ENCODE results near the gene SEPTIN10.
"Not testable (repeated sequence)": the region's sequence is repeated elsewhere in the genome, so short reads cannot be mapped to it uniquely, and the experiment has no call there.

Gene SEPTIN10

GRCh38 chr2:109542384-109542783 lies 71.4 kb downstream of the SEPTIN10 start:
- no peak for DNase-seq

- no peak for DNase-seq
Measured at GRCh38 chr2:109538546-109538945, 75.2 kb downstream of the SEPTIN10 start.

- no peak for DNase-seq
Measured at GRCh38 chr2:109537565-109538222, 76.1 kb downstream of the SEPTIN10 start.

GRCh38 chr2:109536556-109536955 lies 77.2 kb downstream of the SEPTIN10 start:
- DNase-seq = not testable (repeated sequence)

- DNase-seq = no peak
Measured at GRCh38 chr2:109535217-109535946, 78.4 kb downstream of the SEPTIN10 start.

- DNase-seq = no peak
Measured at GRCh38 chr2:109533823-109534222, 79.9 kb downstream of the SEPTIN10 start.

- DNase-seq = no peak
Measured at GRCh38 chr2:109532728-109533076, 81.1 kb downstream of the SEPTIN10 start.

- no peak for DNase-seq
Measured at GRCh38 chr2:109531896-109532727, 81.7 kb downstream of the SEPTIN10 start.

- no peak for DNase-seq
Measured at GRCh38 chr2:109531221-109531620, 82.5 kb downstream of the SEPTIN10 start.

GRCh38 chr2:109530712-109531111 lies 83.1 kb downstream of the SEPTIN10 start:
- no peak for DNase-seq

GRCh38 chr2:109529532-109530449 lies 84.0 kb downstream of the SEPTIN10 start:
- DNase-seq = no peak

GRCh38 chr2:109528811-109529501 lies 84.8 kb downstream of the SEPTIN10 start:
- DNase-seq = no peak

- no peak for DNase-seq
Measured at GRCh38 chr2:109527846-109528705, 85.7 kb downstream of the SEPTIN10 start.

- DNase-seq = no peak
Measured at GRCh38 chr2:109527079-109527478, 86.7 kb downstream of the SEPTIN10 start.

GRCh38 chr2:109526442-109526970 lies 87.3 kb downstream of the SEPTIN10 start:
- no peak for DNase-seq

GRCh38 chr2:109525836-109526235 lies 87.9 kb downstream of the SEPTIN10 start:
- no peak for DNase-seq

GRCh38 chr2:109523536-109524361 lies 90.0 kb downstream of the SEPTIN10 start:
- no peak for DNase-seq

GRCh38 chr2:109523121-109523520 lies 90.6 kb downstream of the SEPTIN10 start:
- no peak for DNase-seq

GRCh38 chr2:109522063-109522374 lies 91.7 kb downstream of the SEPTIN10 start:
- no peak for DNase-seq
